Stimulated activated CD8-positive, alpha-beta memory T cell treated with anti-CD3 and anti-CD28 coated beads, Interleukin-7, amount 100 ng/mL, for 24 hours (primary cell): Measurements from ENCODE around the gene FXR1.
"Not testable (repeated sequence)": the region's sequence is repeated elsewhere in the genome, so short reads cannot be mapped to it uniquely, and the experiment has no call there.

Source experiments
- DNase-seq: peaks from one replicate; pipeline ENCODE4 v3.0.0-alpha.2; 2020; ENCODE audit warnings: low read depth

FXR1 gene

GRCh38 chr3:180912304-180913296, at the start of gene FXR1:
Gene FXR1 (plus strand): TSS chr3:180912670. CDS start chr3:180912686, 16 bp downstream.
- DNase-seq = peak; percentile 82

GRCh38 chr3:180870008-180870699, 42.3 kb upstream of the FXR1 start:
- DNase-seq = no peak

- no peak for DNase-seq
Observed at GRCh38 chr3:180871901-180872300, 40.6 kb upstream of the FXR1 start.

GRCh38 chr3:180872430-180872829, 40.0 kb upstream of the FXR1 start:
- not testable (repeated sequence) for DNase-seq

- DNase-seq = no peak
Observed at GRCh38 chr3:180875124-180875698, 37.3 kb upstream of the FXR1 start.

- DNase-seq = no peak
Observed at GRCh38 chr3:180881065-180881801, 31.2 kb upstream of the FXR1 start.

- no peak for DNase-seq
Observed at GRCh38 chr3:180882115-180882514, 30.4 kb upstream of the FXR1 start.

GRCh38 chr3:180888992-180889560, 23.4 kb upstream of the FXR1 start:
- no peak for DNase-seq

- DNase-seq = no peak
Observed at GRCh38 chr3:180898572-180898971, 13.9 kb upstream of the FXR1 start.

GRCh38 chr3:180909369-180910127, 2.9 kb upstream of the FXR1 start:
- no peak for DNase-seq

GRCh38 chr3:180910823-180911222, 1.6 kb upstream of the FXR1 start:
- no peak for DNase-seq

GRCh38 chr3:180911876-180912303, 580 bp upstream of the FXR1 start:
- DNase-seq = no peak

GRCh38 chr3:180913581-180914404, 1.3 kb downstream of the FXR1 start:
- no peak for DNase-seq

GRCh38 chr3:180918542-180918941, 6.1 kb downstream of the FXR1 start:
- no peak for DNase-seq

- DNase-seq = no peak
Observed at GRCh38 chr3:180922242-180922641, 9.8 kb downstream of the FXR1 start.

GRCh38 chr3:180923561-180923960, 11.1 kb downstream of the FXR1 start:
- no peak for DNase-seq

- no peak for DNase-seq
Observed at GRCh38 chr3:180926526-180926925, 14.1 kb downstream of the FXR1 start.

- no peak for DNase-seq
Observed at GRCh38 chr3:180929376-180929775, 16.9 kb downstream of the FXR1 start.

GRCh38 chr3:180930526-180930925, 18.1 kb downstream of the FXR1 start:
- no peak for DNase-seq

GRCh38 chr3:180932819-180933218, 20.3 kb downstream of the FXR1 start:
- no peak for DNase-seq
